Mesenchymal stem cell (in vitro differentiated cells and primary cell): ENCODE results near the gene MINDY4.
A peak's percentile ranks its signal among the peaks of the same experiment; 100 is the strongest.

ENCODE experiments used
- DNase-seq: peaks from one replicate; pipeline ENCODE4 v3.0.0-alpha.2; 2013
- H2AFZ ChIP-seq: one replicate; pipeline ENCODE4 v1.6.1; 2013; ENCODE audit warnings: low read depth, mild to moderate bottlenecking, control low read depth, inconsistent platforms, low read length, moderate library complexity
- H2AK5ac ChIP-seq: 2 replicates; pipeline ENCODE4 v1.6.1; 2013; ENCODE audit warnings: low read length, moderate library complexity, mild to moderate bottlenecking, inconsistent platforms; ENCODE audit not compliant: severe bottlenecking
- H2BK120ac ChIP-seq: one replicate; pipeline ENCODE4 v1.6.1; 2013; ENCODE audit warnings: low read depth, mild to moderate bottlenecking, inconsistent platforms, low read length, moderate library complexity
- H2BK12ac ChIP-seq, 2 experiments: one replicate each; pipeline ENCODE4 v1.6.1; 2013; ENCODE audit warnings: inconsistent platforms in 2 of 2, low read length in 2 of 2, mild to moderate bottlenecking in 2 of 2, moderate library complexity in 2 of 2, control low read depth in 1 of 2
- H2BK15ac ChIP-seq: one replicate; pipeline ENCODE4 v1.6.1; 2013; ENCODE audit warnings: mild to moderate bottlenecking, low read depth, inconsistent platforms; ENCODE audit not compliant: poor library complexity, severe bottlenecking
- H2BK5ac ChIP-seq: 2 replicates; pipeline ENCODE4 v1.6.1; 2013; ENCODE audit warnings: low read depth, mild to moderate bottlenecking, low read length, control low read depth, inconsistent platforms; ENCODE audit not compliant: poor library complexity, severe bottlenecking
- H3K14ac ChIP-seq, 2 experiments: one replicate each; pipeline ENCODE4 v1.6.1; 2013; ENCODE audit warnings: inconsistent platforms in 2 of 2, low read length in 2 of 2, control low read depth in 1 of 2, mild to moderate bottlenecking in 1 of 2, moderate library complexity in 1 of 2
- H3K18ac ChIP-seq, 2 experiments: one replicate each; pipeline ENCODE4 v1.6.1; 2013; ENCODE audit warnings: inconsistent platforms in 2 of 2, low read length in 2 of 2, control low read depth in 1 of 2, low read depth in 1 of 2, mild to moderate bottlenecking in 1 of 2
- H3K23ac ChIP-seq, 2 experiments: one replicate each; pipeline ENCODE4 v1.6.1; 2013; ENCODE audit warnings: inconsistent platforms in 2 of 2, low read length in 2 of 2, mild to moderate bottlenecking in 2 of 2, moderate library complexity in 2 of 2, control low read depth in 1 of 2
- H3K27ac ChIP-seq: 2 replicates; pipeline ENCODE4 v1.5.1; 2013; ENCODE audit warnings: mild to moderate bottlenecking, moderate library complexity, low read length, control low read depth, inconsistent platforms; ENCODE audit not compliant: poor library complexity, severe bottlenecking
- H3K27me3 ChIP-seq, 2 experiments: 2 replicates each; pipeline versions ENCODE4 v1.6.1 to v1.7.0; 2013; ENCODE audit warnings: low read length in 2 of 2, mild to moderate bottlenecking in 2 of 2, moderate library complexity in 2 of 2, control low read depth in 1 of 2, inconsistent platforms in 1 of 2; ENCODE audit not compliant: control insufficient read depth in 1 of 2, insufficient read depth in 1 of 2
- H3K36me3 ChIP-seq, 2 experiments: 2 replicates each; pipeline versions ENCODE4 v1.6.1 to v1.7.0; 2013; ENCODE audit warnings: low read length in 2 of 2, control low read depth in 1 of 2, inconsistent platforms in 1 of 2, low read depth in 1 of 2, mild to moderate bottlenecking in 1 of 2; ENCODE audit not compliant: insufficient read depth in 2 of 2, control insufficient read depth in 1 of 2
- H3K4ac ChIP-seq, 2 experiments: one replicate each; pipeline ENCODE4 v1.6.1; 2013; ENCODE audit warnings: inconsistent platforms in 2 of 2, low read length in 2 of 2, mild to moderate bottlenecking in 2 of 2, moderate library complexity in 2 of 2, control low read depth in 1 of 2, low read depth in 1 of 2
- H3K4me1 ChIP-seq: 2 replicates; pipeline ENCODE4 v1.6.1; 2013; ENCODE audit warnings: low read depth, low read length, control low read depth; ENCODE audit not compliant: control insufficient read depth, insufficient read depth
- H3K4me2 ChIP-seq: 2 replicates; pipeline ENCODE4 v1.6.1; 2013; ENCODE audit warnings: low read length, mild to moderate bottlenecking, inconsistent platforms; ENCODE audit not compliant: poor library complexity, severe bottlenecking
- H3K4me3 ChIP-seq, 2 experiments: 2 replicates each; pipeline versions ENCODE4 v1.5.1 to v1.7.0; 2013; ENCODE audit warnings: low read length in 2 of 2, mild to moderate bottlenecking in 2 of 2, control low read depth in 1 of 2, low read depth in 1 of 2; ENCODE audit not compliant: insufficient read depth in 1 of 2
- H3K79me1 ChIP-seq: replicated peaks from 2 replicates; pipeline ENCODE4 v1.6.1; 2013; ENCODE audit warnings: mild to moderate bottlenecking, control low read depth, low read length, inconsistent platforms; ENCODE audit not compliant: poor library complexity, severe bottlenecking
- H3K9ac ChIP-seq: 2 replicates; pipeline ENCODE4 v1.7.0; 2013; ENCODE audit warnings: mild to moderate bottlenecking, low read length, moderate library complexity
- H3K9me3 ChIP-seq: 2 replicates; pipeline ENCODE4 v1.7.0; 2013; ENCODE audit warnings: mild to moderate bottlenecking, low read length; ENCODE audit not compliant: control insufficient read depth
- H4K8ac ChIP-seq: one replicate; pipeline ENCODE4 v1.6.1; 2013; ENCODE audit warnings: inconsistent platforms, mild to moderate bottlenecking, low read length, moderate library complexity
- H4K91ac ChIP-seq: one replicate; pipeline ENCODE4 v1.6.1; 2013; ENCODE audit warnings: mild to moderate bottlenecking, low read length, inconsistent platforms
- WGBS: methylation state at CpG from one replicate; pipeline ENCODE4 v1.1.7; 2013; ENCODE audit warnings: mixed read lengths; 5-methylcytosine and 5-hydroxymethylcytosine counted together

Gene MINDY4

GRCh38 chr7:30921540-30922401 is 150.6 kb downstream of the MINDY4 start:
- H3K9me3 ChIP-seq: peaks cover 1% of the 10 kb centered on the region
- no peak overlapping the region for H2BK5ac ChIP-seq
- H3K4me2 ChIP-seq: no peak overlapping the region
- no peak overlapping the region for H2AFZ ChIP-seq
- H3K4me3 ChIP-seq: no peak overlapping the region
- H3K14ac ChIP-seq: peak overlapping the region in 1 of 2 experiments; percentile 73
- no peak overlapping the region for H3K23ac ChIP-seq
- peak overlapping the region; percentile 52 for H4K8ac ChIP-seq
- H3K36me3 ChIP-seq: peaks cover 13 to 37% of the 10 kb centered on the region in 2 experiments
- DNase-seq: no peak
- H3K4me1 ChIP-seq: peaks cover 34% of the 10 kb centered on the region
- H3K79me1 ChIP-seq: no peaks in the 10 kb centered on the region
- H2AK5ac ChIP-seq: peak overlapping the region; percentile 82
- H3K9ac ChIP-seq: peak overlapping the region; percentile 53
- 94% methylated on average over 19 of the region's 19 CpGs for WGBS
- peak overlapping the region; percentile 26 for H2BK15ac ChIP-seq
- peak overlapping the region; percentile 2 to 67 for H3K18ac ChIP-seq
- peak overlapping the region; percentile 73 for H4K91ac ChIP-seq
- H2BK120ac ChIP-seq: no peak overlapping the region
- H3K27ac ChIP-seq: no peak overlapping the region
- H3K27me3 ChIP-seq: no peaks in the 10 kb centered on the region
- peak overlapping the region; percentile 6 to 87 for H2BK12ac ChIP-seq
- peak overlapping the region in 1 of 2 experiments; percentile 37 for H3K4ac ChIP-seq

- Histone ChIP-seq H3K4me1 (peaks cover 30% of the 10 kb centered on the region), H3K36me3 (peaks cover 13 to 43% of the 10 kb centered on the region in 2 experiments), H3K9ac (no peak overlapping the region), H4K91ac (no peak overlapping the region), H3K27ac (no peak overlapping the region), H2BK5ac (no peak overlapping the region), H2AK5ac (peak overlapping the region; percentile 16), H4K8ac (no peak overlapping the region), H2BK15ac (no peak overlapping the region), H3K4me3 (no peak overlapping the region), H2BK12ac (no peak overlapping the region), H3K79me1 (no peaks in the 10 kb centered on the region), H3K27me3 (no peaks in the 10 kb centered on the region), H3K4ac (no peak overlapping the region), H3K18ac (no peak overlapping the region), H3K9me3 (peaks cover 9% of the 10 kb centered on the region), H3K4me2 (no peak overlapping the region), H2BK120ac (no peak overlapping the region), H3K23ac (no peak overlapping the region), H3K14ac (no peak overlapping the region), H2AFZ (no peak overlapping the region)
- 93% methylated on average over 9 of the region's 9 CpGs for WGBS
- DNase-seq: no peak
Measured at GRCh38 chr7:30922596-30922995, 151.4 kb downstream of the MINDY4 start.

GRCh38 chr7:30923009-30923773 is 152.0 kb downstream of the MINDY4 start:
- Histone ChIP-seq H3K4me1 (peaks cover 32% of the 10 kb centered on the region), H2BK15ac (no peak overlapping the region), H3K14ac (no peak overlapping the region), H3K27me3 (no peaks in the 10 kb centered on the region), H2BK120ac (no peak overlapping the region), H3K9me3 (peaks cover 10% of the 10 kb centered on the region), H4K91ac (no peak overlapping the region), H2BK5ac (no peak overlapping the region), H2AFZ (no peak overlapping the region), H3K27ac (no peak overlapping the region), H3K18ac (no peak overlapping the region), H3K79me1 (no peaks in the 10 kb centered on the region), H3K23ac (no peak overlapping the region), H3K36me3 (peaks cover 13 to 43% of the 10 kb centered on the region in 2 experiments), H3K4me2 (no peak overlapping the region), H3K9ac (no peak overlapping the region), H3K4me3 (no peak overlapping the region), H2AK5ac (peak overlapping the region; percentile 26), H2BK12ac (no peak overlapping the region), H3K4ac (no peak overlapping the region), H4K8ac (no peak overlapping the region)
- WGBS: 95% methylated on average over 15 of the region's 19 CpGs
- DNase-seq: no peak

- Histone ChIP-seq H3K18ac (no peak overlapping the region), H2BK12ac (no peak overlapping the region), H3K4me3 (no peak overlapping the region), H3K36me3 (peaks cover 13 to 40% of the 10 kb centered on the region in 2 experiments), H3K4me2 (no peak overlapping the region), H3K27ac (no peak overlapping the region), H2BK5ac (no peak overlapping the region), H3K9me3 (peaks cover 10% of the 10 kb centered on the region), H3K23ac (no peak overlapping the region), H4K91ac (no peak overlapping the region), H2BK15ac (no peak overlapping the region), H2AFZ (no peak overlapping the region), H3K4me1 (peaks cover 35% of the 10 kb centered on the region), H3K9ac (no peak overlapping the region), H2AK5ac (no peak overlapping the region), H3K4ac (no peak overlapping the region), H3K27me3 (no peaks in the 10 kb centered on the region), H3K14ac (no peak overlapping the region), H3K79me1 (no peaks in the 10 kb centered on the region), H4K8ac (no peak overlapping the region), H2BK120ac (no peak overlapping the region)
- DNase-seq: no peak
- 92% methylated on average over 13 of the region's 13 CpGs for WGBS
Measured at GRCh38 chr7:30923774-30924413, 152.7 kb downstream of the MINDY4 start.
